Body of pancreas (tissue), 4 donors: Measurements from ENCODE around the gene SLC25A44. TPM values are rescaled to one million over a fixed set of nuclear protein-coding genes. Genes with fewer than 3 reads are reported as not detected.

Experiments used
- ATAC-seq: fragments of 150-250 bp; one replicate; pipeline ENCODE4 v1.9.1; 2016
- DNase-seq, 4 donors: peaks; one replicate each; pipeline ENCODE4 v3.0.0-alpha.2; 2019
- H3K27ac ChIP-seq, 4 donors: fragments of 200-600 bp; sonication (generic); 1 replicate in 3 of 4; 2 replicates in 1 of 4; pipeline versions ENCODE4 v1.5.1 to v1.6.1; 2016 to 2019; ENCODE audit warnings: mild to moderate bottlenecking in 1 of 4, mixed read lengths in 1 of 4, moderate library complexity in 1 of 4
- H3K27me3 ChIP-seq, 2 donors: fragments of 200-600 bp; sonication (generic); one replicate each; pipeline ENCODE4 v1.6.0; 2016; ENCODE audit warnings: mild to moderate bottlenecking in 1 of 2
- H3K36me3 ChIP-seq, 2 donors: fragments of 200-600 bp; sonication (generic); replicated peaks in 1 of 2; 2 replicates each; pipeline ENCODE4 v1.5.1; 2016; ENCODE audit warnings: low read depth in 2 of 2; ENCODE audit not compliant: insufficient read depth in 1 of 2
- H3K4me1 ChIP-seq: fragments of 200-600 bp; sonication (generic); one replicate; pipeline ENCODE4 v1.6.0; 2016
- H3K4me3 ChIP-seq, 2 donors: fragments of 200-600 bp; sonication (generic); 1 replicate in 1 of 2; 2 replicates in 1 of 2; pipeline ENCODE4 v1.5.1; 2016 to 2019
- H3K9me3 ChIP-seq, 3 donors: fragments of 200-600 bp; sonication (generic); 1 replicate in 2 of 3; 2 replicates in 1 of 3; pipeline ENCODE4 v1.5.1; 2016
- CTCF ChIP-seq, 7 experiments: fragments of 450-650 bp in 4 of 7; fragments of 200-600 bp in 3 of 7; sonication (generic) in 3 of 7; IDR thresholded peaks; one replicate each; pipeline ENCODE4 v1.5.1; 2016 to 2019; ENCODE audit warnings: antibody characterized with exemption in 7 of 7
- POLR2A ChIP-seq, 3 donors: fragments of 450-650 bp; IDR thresholded peaks; one replicate each; pipeline ENCODE4 v1.6.1; 2016; ENCODE audit warnings: antibody characterized with exemption in 3 of 3, mild to moderate bottlenecking in 2 of 3
- WGBS, 2 donors: methylation state at CpG; one replicate each; pipeline ENCODE4 v1.1.5; 2017; 5-methylcytosine and 5-hydroxymethylcytosine counted together
- intact Hi-C: fragments of 100-400 bp; cut with DNase I; formaldehyde crosslinking; loops from one replicate; pipeline ENCODE4 v1.15.1; 2023
- total RNA-seq, 2 donors: library from RNA; depleted of rRNA; stranded (reverse); fragments of >200 nt; gene quantifications; one replicate each; pipeline ENCODE4 v1.1.0, GENCODE V29; 2016

Gene SLC25A44
- total RNA-seq, 2 donors from 2014 or later: 5.2 to 13.2 TPM

DNA sequence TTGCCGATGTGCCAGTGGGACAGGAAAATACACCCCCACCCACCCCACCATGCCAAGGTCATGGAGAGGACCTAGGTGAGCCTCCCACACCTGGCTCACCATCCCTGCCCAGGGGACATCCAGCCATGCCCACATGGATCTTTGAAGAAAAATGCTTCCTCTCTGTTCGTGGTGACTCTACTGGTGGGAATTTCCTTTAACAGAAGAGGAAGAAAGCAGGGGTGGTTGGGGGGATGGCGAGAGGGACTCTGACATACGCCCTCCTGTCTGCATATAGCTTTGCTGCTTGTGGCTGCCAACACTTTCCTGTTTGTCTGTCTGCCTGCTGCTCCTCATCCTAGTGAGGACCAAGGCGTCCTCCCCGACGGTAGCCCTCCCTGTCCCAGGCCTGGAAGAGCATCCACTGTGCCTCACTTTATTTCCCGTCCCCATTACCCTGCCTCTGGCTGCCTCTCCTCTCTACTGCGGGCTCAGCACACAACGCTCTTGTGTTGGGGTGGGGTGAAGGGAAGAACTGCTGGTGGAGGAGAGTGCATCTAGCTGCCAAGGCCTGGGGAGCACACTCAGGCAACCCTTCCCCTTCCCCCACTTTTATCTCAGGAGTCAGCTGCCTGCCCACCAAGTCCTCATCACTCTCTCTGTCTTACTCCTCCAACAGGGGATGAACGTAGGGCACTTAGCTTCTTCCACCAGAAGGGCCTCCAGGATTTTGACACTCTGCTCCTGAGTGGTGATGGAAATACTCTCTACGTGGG is 38.0 kb upstream of the SLC25A44 start:
- Histone ChIP-seq H3K27me3 (no peaks in the 10 kb centered on the region), H3K4me1 (peaks cover 11% of the 10 kb centered on the region), H3K27ac (no peak overlapping the region), H3K9me3 (no peaks in the 10 kb centered on the region), H3K36me3 (no peaks in the 10 kb centered on the region), H3K4me3 (no peak overlapping the region)
- ATAC-seq: no peak
- TF ChIP-seq POLR2A (IDR thresholded peaks at IDR 0.05): no peak
- WGBS, 2 donors: 55 to 58% methylated on average over 10 to 12 of the region's 12 CpGs
- intact Hi-C loops: no loop called here
- DNase-seq: no peak

- Histone ChIP-seq H3K4me1 (peaks cover 19% of the 10 kb centered on the region), H3K27ac (no peak overlapping the region), H3K9me3 (no peaks in the 10 kb centered on the region), H3K4me3 (no peak overlapping the region), H3K36me3 (no peaks in the 10 kb centered on the region), H3K27me3 (no peaks in the 10 kb centered on the region)
- 80 to 87% methylated on average over 3 of the region's 3 CpGs for WGBS, 2 donors
- DNase-seq (no peak), ATAC-seq (no peak)
- TF ChIP-seq POLR2A (IDR thresholded peaks at IDR 0.05): no peak
- no peak for TF ChIP-seq CTCF (IDR thresholded peaks at IDR 0.05)
- intact Hi-C loops: no loop called here
Observed at GRCh38 chr1:156157506-156157905, 36.4 kb upstream of the SLC25A44 start.

DNA sequence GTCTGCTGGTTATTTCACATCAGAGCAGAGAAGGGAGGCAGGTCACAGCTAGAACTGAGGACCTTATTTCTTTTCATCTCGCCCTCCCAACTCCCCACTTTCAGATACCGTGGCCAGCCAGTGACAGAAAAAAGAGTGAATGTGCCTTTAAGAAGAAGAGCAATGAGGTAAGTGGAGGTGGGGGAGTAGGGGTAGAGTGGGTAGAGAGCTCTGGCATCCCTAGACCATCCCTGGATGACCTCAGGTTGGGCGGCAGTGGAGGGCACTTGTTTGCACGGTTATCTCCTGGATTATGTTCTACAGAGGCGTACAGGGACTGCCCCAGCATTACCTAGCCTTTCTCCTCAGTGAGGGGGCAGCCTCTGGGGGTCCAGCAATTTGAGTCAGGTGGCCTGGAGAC is 35.9 kb upstream of the SLC25A44 start:
- no peak for ATAC-seq
- DNase-seq: no peak
- Histone ChIP-seq H3K36me3 (no peaks in the 10 kb centered on the region), H3K9me3 (no peaks in the 10 kb centered on the region), H3K4me3 (no peak overlapping the region), H3K27me3 (no peaks in the 10 kb centered on the region), H3K27ac (no peak overlapping the region), H3K4me1 (peaks cover 19% of the 10 kb centered on the region)
- WGBS, 2 donors: 61 to 73% methylated on average over 5 of the region's 5 CpGs
- intact Hi-C loops: no loop called here
- no peak for TF ChIP-seq CTCF (IDR thresholded peaks at IDR 0.05)
- TF ChIP-seq POLR2A (IDR thresholded peaks at IDR 0.05): no peak

DNA sequence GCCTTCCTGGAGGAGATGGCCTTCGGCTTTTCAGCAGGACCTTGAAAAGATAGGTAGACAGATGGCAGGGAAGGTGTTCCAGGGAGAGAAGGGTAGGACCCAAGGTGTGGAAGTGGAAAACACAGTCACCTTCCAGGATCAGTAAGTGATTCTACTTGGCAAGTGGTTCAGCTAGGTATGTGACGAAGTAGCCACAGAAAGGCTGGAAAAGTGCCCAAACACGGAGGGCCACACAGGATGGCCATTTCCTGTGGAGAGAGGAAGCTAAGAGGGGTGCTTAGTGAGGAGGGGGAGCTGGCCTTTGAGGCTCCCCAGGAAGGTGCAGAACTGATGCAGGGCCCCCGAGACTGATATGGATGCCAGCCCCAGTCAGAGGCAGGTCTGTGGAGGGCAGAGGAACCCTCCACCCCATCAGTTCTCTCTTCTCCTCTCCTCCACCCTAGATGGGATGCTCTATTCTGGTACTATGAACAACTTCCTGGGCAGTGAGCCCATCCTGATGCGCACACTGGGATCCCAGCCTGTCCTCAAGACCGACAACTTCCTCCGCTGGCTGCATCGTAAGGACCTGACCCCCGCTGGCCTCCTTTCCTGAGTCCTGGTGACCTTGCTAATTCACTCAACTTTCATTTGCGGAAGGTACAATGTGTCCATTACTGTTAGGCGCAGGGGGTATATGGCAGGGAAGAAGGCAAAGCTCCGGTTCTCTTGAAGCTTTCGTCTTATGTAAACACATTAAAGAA is 33.7 kb upstream of the SLC25A44 start:
- intact Hi-C loops: no loop called here
- DNase-seq (no peak), ATAC-seq (peak; percentile 8)
- Histone ChIP-seq H3K9me3 (no peaks in the 10 kb centered on the region), H3K27ac (peak overlapping the region in 1 of 4 donors; percentile 3), H3K36me3 (no peaks in the 10 kb centered on the region), H3K4me3 (no peak overlapping the region), H3K4me1 (peaks cover 8% of the 10 kb centered on the region), H3K27me3 (no peaks in the 10 kb centered on the region)
- no peak for TF ChIP-seq POLR2A (IDR thresholded peaks at IDR 0.05)
- no peak for TF ChIP-seq CTCF (IDR thresholded peaks at IDR 0.05)
- whole genome bisulfite sequencing, 2 donors: 73 to 78% methylated on average over 11 to 13 of the region's 13 CpGs

DNA sequence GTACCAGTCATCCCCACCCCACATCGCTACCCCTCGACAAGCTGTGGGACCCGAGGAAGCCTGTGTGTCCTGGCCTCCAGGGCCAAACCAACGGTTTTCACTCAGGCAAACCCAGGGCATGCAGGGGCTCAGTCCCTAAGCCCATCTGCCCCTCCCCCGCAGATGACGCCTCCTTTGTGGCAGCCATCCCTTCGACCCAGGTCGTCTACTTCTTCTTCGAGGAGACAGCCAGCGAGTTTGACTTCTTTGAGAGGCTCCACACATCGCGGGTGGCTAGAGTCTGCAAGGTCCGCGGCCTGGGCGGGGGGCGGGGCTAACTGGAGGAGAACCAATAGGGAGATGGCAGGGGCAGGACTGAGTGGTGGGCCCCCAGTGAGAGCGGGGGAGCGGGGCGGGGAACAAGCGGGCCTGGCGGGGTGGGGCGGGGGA is 33.1 kb upstream of the SLC25A44 start:
- H3K36me3 ChIP-seq: no peaks in the 10 kb centered on the region
- peak overlapping the region in 1 of 4 donors; percentile 3 for H3K27ac ChIP-seq
- no peaks in the 10 kb centered on the region for H3K27me3 ChIP-seq
- no peaks in the 10 kb centered on the region for H3K9me3 ChIP-seq
- TF ChIP-seq CTCF (IDR thresholded peaks at IDR 0.05): no peak
- peak; percentile 79 for ATAC-seq
- peak; percentile 67 to 82 (median 80) for DNase-seq
- intact Hi-C loops: no loop called here
- H3K4me3 ChIP-seq: no peak overlapping the region
- peaks cover 8% of the 10 kb centered on the region for H3K4me1 ChIP-seq
- 10 to 16% methylated on average over 9 to 19 of the region's 22 CpGs for WGBS, 2 donors
